GM12878 (cell line): Measurements from ENCODE around the gene CHD1L. TPM values are rescaled to one million over a fixed set of nuclear protein-coding genes. Genes with fewer than 3 reads are reported as not detected.

Experiments used
- ATAC-seq: fragments of 200-7000 bp; cut with Tn5 transposase; 3 replicates; pipeline ENCODE4 v1.9.1; 2020; ENCODE audit warnings: mild to moderate bottlenecking, moderate library complexity
- BruUV-seq: library from RNA; stranded (reverse); fragments of 400-500 nt; replicated peaks from 2 replicates; lab custom pipeline; 2021; lab: Mats Ljungman, UMichigan
- CTCF ChIA-PET: fragments of 300-600 bp; sonication (Branson Sonifier 250); formaldehyde crosslinking; extraction: SDS; loops from one replicate; lab custom pipeline; 2021; ENCODE audit warnings: inconsistent platforms; lab: Yijun Ruan, JAX
- POLR2A ChIA-PET: fragments of 350-600 bp; formaldehyde crosslinking; extraction: SDS; loops from one replicate; lab custom pipeline; 2021; ENCODE audit warnings: inconsistent platforms; lab: Charles Lee
- RAD21 ChIA-PET: fragments of 300-600 bp; sonication (Branson Sonifier 250); formaldehyde crosslinking; loops from one replicate; lab custom pipeline; 2023; ENCODE audit warnings: antibody characterized with exemption; ENCODE audit not compliant: unreplicated experiment; lab: Charles Lee
- SMC1A ChIA-PET: fragments of 300-600 bp; sonication (Branson Sonifier 250); formaldehyde crosslinking; loops from one replicate; lab custom pipeline; 2023; ENCODE audit not compliant: unreplicated experiment, uncharacterized antibody; lab: Charles Lee
- DNase-seq: peaks from one replicate; pipeline ENCODE4 v3.0.0-alpha.2; 2011; ENCODE audit warnings: low read depth, low spot score
- FAIRE-seq: peaks from 3 replicates; lab custom pipeline; 2011; peaks lifted over from hg19 to GRCh38; lab: Jason Lieb, UNC
- H2AFZ ChIP-seq: 2 replicates; pipeline ENCODE4 v1.6.0; 2011; ENCODE audit warnings: low read depth, low read length, control low read depth; ENCODE audit not compliant: control insufficient read depth
- H3K27ac ChIP-seq: 2 replicates; pipeline ENCODE4 v1.5.1; 2011; ENCODE audit warnings: control low read depth; ENCODE audit not compliant: control insufficient read depth, insufficient read depth
- H3K27me3 ChIP-seq, 2 experiments: replicated peaks in 1 of 2; 2 replicates each; pipeline versions ENCODE4 v1.6.0 to v1.6.1; 2011; ENCODE audit warnings: low read length in 1 of 2; ENCODE audit not compliant: control insufficient read depth in 2 of 2, insufficient read depth in 2 of 2
- H3K36me3 ChIP-seq, 2 experiments: 2 replicates each; pipeline ENCODE4 v1.5.1; 2011; ENCODE audit warnings: low read length in 1 of 2; ENCODE audit not compliant: control insufficient read depth in 2 of 2, insufficient read depth in 2 of 2
- H3K4me1 ChIP-seq: 2 replicates; pipeline ENCODE4 v1.6.1; 2011; ENCODE audit warnings: mild to moderate bottlenecking, low read length, moderate library complexity, mixed read lengths; ENCODE audit not compliant: control insufficient read depth, insufficient read depth
- H3K4me2 ChIP-seq: 2 replicates; pipeline ENCODE4 v1.6.0; 2011; ENCODE audit warnings: control low read depth; ENCODE audit not compliant: control insufficient read depth, insufficient read depth
- H3K4me3 ChIP-seq: fragments of 200-600 bp; sonication (generic); 2 replicates; pipeline ENCODE4 v1.5.1; 2016
- H3K79me2 ChIP-seq: 2 replicates; pipeline ENCODE4 v1.6.0; 2011; ENCODE audit warnings: low read length; ENCODE audit not compliant: control insufficient read depth, insufficient read depth
- H3K9ac ChIP-seq: 2 replicates; pipeline ENCODE4 v1.8.0; 2011; ENCODE audit warnings: low read length, control low read depth, mixed read lengths; ENCODE audit not compliant: control insufficient read depth, insufficient read depth
- H3K9me3 ChIP-seq: replicated peaks from 3 replicates; pipeline ENCODE4 v1.5.1; 2011; ENCODE audit warnings: mild to moderate bottlenecking, low read length; ENCODE audit not compliant: control insufficient read depth, insufficient read depth
- H4K20me1 ChIP-seq: 2 replicates; pipeline ENCODE4 v1.6.0; 2011; ENCODE audit not compliant: control insufficient read depth, insufficient read depth
- ASH2L ChIP-seq: fragments of 300-600, 200-600 bp; sonication (generic); IDR thresholded peaks from 2 replicates; pipeline ENCODE4 v1.6.1; 2017; ENCODE audit warnings: low read depth, mild to moderate bottlenecking, borderline replicate concordance
- CBX5 ChIP-seq: sonication (generic); IDR thresholded peaks from 2 replicates; pipeline ENCODE4 v1.6.1; 2016; ENCODE audit warnings: low read depth, moderate library complexity, mild to moderate bottlenecking, inconsistent platforms
- E2F8 ChIP-seq: fragments of 450-650 bp; IDR thresholded peaks from 2 replicates; pipeline ENCODE4 v1.6.1; 2018; ENCODE audit warnings: mild to moderate bottlenecking, low read depth, moderate library complexity; ENCODE audit not compliant: partially characterized antibody
- FOS ChIP-seq: IDR thresholded peaks from 3 replicates; pipeline ENCODE4 v1.6.1; 2011; ENCODE audit warnings: borderline replicate concordance; ENCODE audit not compliant: insufficient read length; ENCODE audit errors: extremely low read depth
- HDGF ChIP-seq: fragments of 450-650 bp; IDR thresholded peaks from 2 replicates; pipeline ENCODE4 v1.6.1; 2016; ENCODE audit warnings: antibody characterized with exemption
- MEF2B ChIP-seq: fragments of 450-650 bp; IDR thresholded peaks from 2 replicates; pipeline ENCODE4 v1.6.1; 2018; ENCODE audit warnings: mild to moderate bottlenecking, moderate library complexity; ENCODE audit not compliant: partially characterized antibody, poor library complexity, severe bottlenecking
- NFYB ChIP-seq: IDR thresholded peaks from 2 replicates; pipeline ENCODE4 v1.6.1; 2011; ENCODE audit warnings: low read depth, mild to moderate bottlenecking, low read length, improper control_type of control experiment, moderate library complexity; ENCODE audit not compliant: insufficient read depth
- NKRF ChIP-seq: fragments of 450-650 bp; conservative IDR thresholded peaks from 2 replicates; pipeline ENCODE4 v1.6.1; 2017; ENCODE audit warnings: mild to moderate bottlenecking, moderate library complexity
- PAX5 ChIP-seq: IDR thresholded peaks from 2 replicates; pipeline ENCODE4 v1.6.1; 2011; ENCODE audit warnings: low read depth, low read length, borderline replicate concordance
- RBBP5 ChIP-seq: fragments of 200-600 bp; sonication (generic); conservative IDR thresholded peaks from 2 replicates; pipeline ENCODE4 v1.6.1; 2016
- SMAD5 ChIP-seq: IDR thresholded peaks from 2 replicates; pipeline ENCODE4 v1.6.1; 2016; ENCODE audit warnings: antibody characterized with exemption, low read depth
- ZNF592 ChIP-seq: fragments of 450-650 bp; IDR thresholded peaks from 2 replicates; pipeline ENCODE4 v1.6.1; 2017; ENCODE audit warnings: mild to moderate bottlenecking, moderate library complexity
- in situ Hi-C: fragments of 300-500 bp; cut with MboI; formaldehyde crosslinking; loops from 9 replicates; pipeline ENCODE4 v1.14.3; 2018; ENCODE audit warnings: mixed read lengths
- intact Hi-C: fragments of 100-400 bp; cut with micrococcal nuclease; formaldehyde crosslinking; loops from one replicate; pipeline ENCODE4 v1.14.2; 2022; ENCODE audit not compliant: unreplicated experiment
- polyA plus RNA-seq, 11 experiments: library from polyadenylated mRNA; depleted of rRNA in 4 of 11; unstranded in 6 of 11; stranded (reverse) in 5 of 11; fragments of >200 nt; fragmentation: Nextera tagmentation in 4 of 11; fragmentation: Illumina TruSeq in 1 of 11; extraction: Ambion mirVana in 4 of 11; extraction: Trizol in 1 of 11; gene quantifications; 1 replicate in 1 of 11; 2 replicates in 10 of 11; pipeline versions ENCODE4 v1.2.1 to v1.2.3, GENCODE V29; 2011 to 2016; ENCODE audit warnings: inconsistent platforms in 2 of 11, missing spikeins in 2 of 11, low read depth in 1 of 11
- total RNA-seq, 4 experiments: library from RNA; depleted of rRNA in 3 of 4; stranded (reverse); fragments of >200 nt in 3 of 4; fragmentation: Illumina TruSeq in 1 of 4; extraction: Trizol in 1 of 4; gene quantifications; 2 replicates each; pipeline versions ENCODE4 v1.2.1 to v1.2.3, GENCODE V29; 2013 to 2021

The CHD1L gene
- total and polyA plus RNA-seq, 10 of the 15 experiments (the other 5 are each of a cell fraction or from before 2014, with no cell fraction given) = 21.2 to 54.2 (median 44.5) TPM

- TF ChIP-seq CBX5 (no peak), PAX5 (no peak), NFYB (no peak)
Measured at GRCh38 chr1:147214325-147214724, 28.2 kb upstream of the CHD1L start (continued).

GRCh38 chr1:147214842-147215539 lies 27.5 kb upstream of the CHD1L start:
- no peak for FAIRE-seq
- CTCF ChIA-PET = no interaction called here
- Histone ChIP-seq H4K20me1 (no peaks in the 10 kb centered on the region), H3K36me3 (no peaks in the 10 kb centered on the region), H3K27ac (no peak overlapping the region), H3K4me3 (no peak overlapping the region), H3K4me2 (no peak overlapping the region), H3K9me3 (no peaks in the 10 kb centered on the region), H3K4me1 (no peaks in the 10 kb centered on the region), H3K79me2 (no peaks in the 10 kb centered on the region), H2AFZ (no peak overlapping the region), H3K27me3 (no peaks in the 10 kb centered on the region), H3K9ac (no peak overlapping the region)
- RAD21 ChIA-PET = no interaction called here
- POLR2A ChIA-PET = no interaction called here
- SMC1A ChIA-PET = interaction anchor here (0.9 kb wide), 1 partner anchor 27 kb away, joined by 3 read pairs; no protein-coding TSS in a partner anchor
- BruUV-seq = no TSS peak
- in situ Hi-C loops = no loop called here
- no peak for ATAC-seq
- DNase-seq = no peak
- intact Hi-C loops = no loop called here
- TF ChIP-seq ASH2L (no peak), FOS (no peak), MEF2B (no peak), NKRF (no peak), RBBP5 (no peak), SMAD5 (no peak), E2F8 (no peak), HDGF (no peak), ZNF592 (no peak), NFYB (no peak)
